ENCODE results near the gene NAA25.

DNA sequence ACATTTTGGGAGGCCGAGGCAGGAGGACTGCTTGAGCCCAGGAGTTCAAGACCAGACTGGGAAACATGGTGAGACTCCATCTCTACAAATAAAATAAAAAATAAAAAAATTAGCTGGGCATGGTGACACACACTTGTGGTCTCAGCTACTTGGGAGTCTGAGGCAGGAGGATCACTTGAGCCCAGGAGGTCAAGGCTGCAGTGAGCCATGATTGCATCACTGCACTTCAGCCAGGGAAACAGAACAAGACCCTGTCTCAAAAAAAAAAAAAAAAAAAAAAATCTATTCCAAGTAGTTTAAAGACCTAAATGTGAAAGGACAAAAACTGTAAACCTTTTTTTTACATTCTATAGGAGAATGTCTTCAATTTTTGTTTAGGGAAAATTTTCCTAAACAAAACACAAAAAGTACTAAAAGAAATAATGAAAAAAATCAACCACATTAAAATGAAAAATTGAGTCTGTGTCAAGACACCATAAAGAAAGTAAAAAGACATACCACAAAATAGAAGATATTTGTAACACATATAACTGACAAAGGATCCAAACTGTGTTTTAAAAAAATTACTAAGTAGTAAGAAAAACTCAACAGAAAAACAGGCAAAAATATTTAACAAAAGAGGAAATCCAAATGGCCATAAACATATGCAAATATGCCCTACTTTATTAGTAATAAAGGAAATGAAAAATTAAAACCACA lies 112.7 kb downstream of the NAA25 start:
- TF ChIP-seq RAD21 (IDR thresholded peaks at IDR 0.05; ENCODE audit: low read length) (no peak), POLR2A (IDR thresholded peaks at IDR 0.05; ENCODE audit: low read depth, low read length) (no peak), FOS (IDR thresholded peaks at IDR 0.05; ENCODE audit: low read depth, low read length) (no peak)

Measured in IMR-90 (cell line).